IMR-90 (cell line): ENCODE measurements around the gene SLC18A2. TPM values are rescaled to one million over a fixed set of nuclear protein-coding genes. Genes with fewer than 3 reads are reported as not detected.

Experiments
- ATAC-seq: fragments of 200-7000 bp; cut with Tn5 transposase; 2 replicates; pipeline ENCODE4 v1.9.1; 2020; ENCODE audit warnings: low read depth, mild to moderate bottlenecking, moderate library complexity
- BruUV-seq: library from RNA; stranded (reverse); fragments of 400-500 nt; replicated peaks from 2 replicates; lab custom pipeline; 2021; lab: Mats Ljungman, UMichigan
- CTCF ChIA-PET: fragments of 300-600 bp; formaldehyde crosslinking; extraction: SDS; loops from one replicate; lab custom pipeline; 2021; ENCODE audit warnings: antibody characterized with exemption; lab: Yijun Ruan, JAX
- POLR2A ChIA-PET: fragments of 300-600 bp; sonication (Branson Sonifier 250); formaldehyde crosslinking; loops from one replicate; lab custom pipeline; 2022; ENCODE audit warnings: antibody characterized with exemption; ENCODE audit not compliant: unreplicated experiment; lab: Charles Lee
- DNase-seq: peaks from one replicate; pipeline ENCODE4 v3.0.0; 2013
- H2AFZ ChIP-seq: replicated peaks from 2 replicates; pipeline ENCODE3; 2013; ENCODE audit warnings: low read length, mild to moderate bottlenecking; ENCODE audit not compliant: poor library complexity
- H2AK5ac ChIP-seq: 2 replicates; pipeline ENCODE4 v1.6.1; 2013; ENCODE audit warnings: low read depth, low read length, inconsistent platforms
- H2AK9ac ChIP-seq: replicated peaks from 2 replicates; pipeline ENCODE3; 2013; ENCODE audit warnings: mild to moderate bottlenecking, low read depth, low read length, moderate library complexity; ENCODE audit not compliant: poor library complexity
- H2BK120ac ChIP-seq: 2 replicates; pipeline ENCODE4 v1.6.1; 2013; ENCODE audit warnings: low read depth, low read length, inconsistent platforms
- H2BK15ac ChIP-seq: 3 replicates; pipeline ENCODE4 v1.6.1; 2013; ENCODE audit warnings: low read depth, low read length, inconsistent platforms
- H2BK20ac ChIP-seq: 2 replicates; pipeline ENCODE4 v1.6.1; 2013; ENCODE audit warnings: low read depth, mild to moderate bottlenecking, inconsistent platforms, low read length, moderate library complexity
- H2BK5ac ChIP-seq: 2 replicates; pipeline ENCODE4 v1.6.1; 2013; ENCODE audit warnings: mild to moderate bottlenecking, low read depth, low read length, inconsistent platforms; ENCODE audit not compliant: poor library complexity, severe bottlenecking
- H3K14ac ChIP-seq: replicated peaks from 2 replicates; pipeline ENCODE4 v1.6.1; 2013; ENCODE audit warnings: low read depth, low read length, inconsistent platforms
- H3K18ac ChIP-seq: 2 replicates; pipeline ENCODE4 v1.6.1; 2013; ENCODE audit warnings: low read depth, low read length, control low read depth
- H3K23ac ChIP-seq: 2 replicates; pipeline ENCODE4 v1.6.1; 2013; ENCODE audit warnings: low read depth, low read length, inconsistent platforms
- H3K27ac ChIP-seq: 2 replicates; pipeline ENCODE4 v1.5.1; 2013; ENCODE audit warnings: mild to moderate bottlenecking, control low read depth, low read length; ENCODE audit not compliant: insufficient read depth
- H3K27me3 ChIP-seq: 2 replicates; pipeline ENCODE4 v1.6.1; 2013; ENCODE audit warnings: low read length; ENCODE audit not compliant: control insufficient read depth, insufficient read depth
- H3K36me3 ChIP-seq: 2 replicates; pipeline ENCODE4 v1.6.1; 2013; ENCODE audit warnings: low read length, mixed read lengths; ENCODE audit not compliant: control insufficient read depth, insufficient read depth
- H3K4ac ChIP-seq: 2 replicates; pipeline ENCODE4 v1.6.1; 2013; ENCODE audit warnings: low read depth, low read length, inconsistent platforms
- H3K4me1 ChIP-seq: 2 replicates; pipeline ENCODE4 v1.6.1; 2013; ENCODE audit warnings: low read length, mixed read lengths; ENCODE audit not compliant: control insufficient read depth, insufficient read depth
- H3K4me2 ChIP-seq: 2 replicates; pipeline ENCODE4 v1.6.1; 2013; ENCODE audit warnings: low read depth, mild to moderate bottlenecking, control low read depth, low read length, moderate library complexity
- H3K4me3 ChIP-seq: 2 replicates; pipeline ENCODE4 v1.5.1; 2013; ENCODE audit warnings: low read depth, mild to moderate bottlenecking, control low read depth, low read length, moderate library complexity; ENCODE audit not compliant: insufficient read depth
- H3K56ac ChIP-seq: 2 replicates; pipeline ENCODE4 v1.6.1; 2013; ENCODE audit warnings: low read length, inconsistent platforms; ENCODE audit not compliant: insufficient read depth; ENCODE audit errors: extremely low read depth
- H3K79me1 ChIP-seq, 2 experiments: 2 replicates each; pipeline ENCODE4 v1.6.1; 2013; ENCODE audit warnings: low read length in 2 of 2, inconsistent platforms in 1 of 2, low read depth in 1 of 2
- H3K9ac ChIP-seq: 2 replicates; pipeline ENCODE4 v1.6.1; 2013; ENCODE audit warnings: low read depth, low read length, control low read depth
- H3K9me1 ChIP-seq: 2 replicates; pipeline ENCODE4 v1.6.1; 2013; ENCODE audit warnings: low read length, inconsistent platforms; ENCODE audit not compliant: insufficient read depth
- H3K9me3 ChIP-seq: 2 replicates; pipeline ENCODE4 v1.6.1; 2013; ENCODE audit warnings: low read length; ENCODE audit not compliant: control insufficient read depth, insufficient read depth
- H4K20me1 ChIP-seq: 2 replicates; pipeline ENCODE4 v1.6.1; 2013; ENCODE audit warnings: low read length, inconsistent platforms; ENCODE audit not compliant: insufficient read depth
- H4K5ac ChIP-seq: 2 replicates; pipeline ENCODE4 v1.6.1; 2013; ENCODE audit warnings: mild to moderate bottlenecking, low read depth, low read length, control low read depth
- H4K8ac ChIP-seq, 2 experiments: 2 replicates each; pipeline ENCODE4 v1.6.1; 2013; ENCODE audit warnings: low read depth in 2 of 2, low read length in 2 of 2, control low read depth in 1 of 2, inconsistent platforms in 1 of 2
- H4K91ac ChIP-seq: 2 replicates; pipeline ENCODE4 v1.6.1; 2013; ENCODE audit warnings: low read depth, low read length, inconsistent platforms; ENCODE audit not compliant: insufficient read depth
- CHD1 ChIP-seq: IDR thresholded peaks from 2 replicates; pipeline ENCODE4 v1.6.1; 2012; ENCODE audit warnings: low read depth, low read length, improper control_type of control experiment
- MAFK ChIP-seq: IDR thresholded peaks from 2 replicates; pipeline ENCODE4 v1.6.1; 2012; ENCODE audit warnings: low read depth, low read length, improper control_type of control experiment
- WGBS, 2 experiments: methylation state at CpG; one replicate each; pipeline versions ENCODE4 v1.1.5 to v1.1.7; 2013; ENCODE audit warnings: missing lambda C conversion rate in 2 of 2; ENCODE audit not compliant: insufficient read length in 1 of 2; ENCODE audit errors: extremely low coverage in 2 of 2; 5-methylcytosine and 5-hydroxymethylcytosine counted together
- dilution Hi-C: fragments of 300-500 bp; cut with HindIII; formaldehyde crosslinking; loops from one replicate; pipeline ENCODE4 v1.14.3; 2018; ENCODE audit warnings: low sequenced_read_pairs; ENCODE audit not compliant: unreplicated experiment
- in situ Hi-C: fragments of 300-500 bp; cut with MboI; formaldehyde crosslinking; loops from 3 replicates; pipeline ENCODE4 v1.14.3; 2019; ENCODE audit warnings: low sequenced_read_pairs, inconsistent platforms, mixed read lengths
- intact Hi-C: fragments of 100-400 bp; cut with micrococcal nuclease; formaldehyde crosslinking; loops from 2 replicates; pipeline ENCODE4 v1.10.0; 2022
- polyA plus RNA-seq, 3 experiments: library from polyadenylated mRNA; depleted of rRNA; stranded (reverse); fragments of >200 nt; gene quantifications; 2 replicates each; pipeline ENCODE4 v1.2.3, GENCODE V29; 2012; ENCODE audit warnings: low replicate concordance in 1 of 3
- total RNA-seq: library from RNA; depleted of rRNA; stranded (reverse); fragments of >200 nt; gene quantifications from 2 replicates; pipeline ENCODE4 v1.2.3, GENCODE V29; 2012

Gene SLC18A2
- total and polyA plus RNA-seq, 2 of the 4 experiments (the other 2 are of a cell fraction) = not detected

GRCh38 chr10:117298219-117298618 lies 57.3 kb downstream of the SLC18A2 start:
- ChIA-PET POLR2A (no interaction called here), CTCF (interaction anchor here (1.1 kb wide), 1 partner anchor 21 kb away, joined by 4 read pairs; no protein-coding TSS in a partner anchor)
- H3K4me3 ChIP-seq = no peak overlapping the region
- intact Hi-C loops (no loop called here), in situ Hi-C loops (no loop called here), dilution Hi-C loops (no loop called here)
- H2AK9ac ChIP-seq = no peak overlapping the region
- no peak overlapping the region for H3K27ac ChIP-seq
- 0 out of 2 replicates have a peak, but pooled peaks cover 2% of the 10 kb centered on the region for H3K9me1 ChIP-seq
- H3K14ac ChIP-seq = no peak overlapping the region
- no peaks in the 10 kb centered on the region for H3K36me3 ChIP-seq
- no peak overlapping the region for H2BK120ac ChIP-seq
- TF ChIP-seq MAFK (peak; percentile 80), CHD1 (no peak)
- no peak overlapping the region for H2AK5ac ChIP-seq
- no peak for DNase-seq
- H2BK15ac ChIP-seq = no peak overlapping the region
- H2BK20ac ChIP-seq = no peak overlapping the region
- no TSS peak for BruUV-seq
- no peak overlapping the region for H4K8ac ChIP-seq
- no peaks in the 10 kb centered on the region for H3K27me3 ChIP-seq
- no peak overlapping the region for H3K4me2 ChIP-seq
- H3K56ac ChIP-seq = no peak overlapping the region
- ATAC-seq = no peak
- H2AFZ ChIP-seq = no peak overlapping the region
- H3K9ac ChIP-seq = no peak overlapping the region
- peaks cover 5 to 12% of the 10 kb centered on the region in 2 experiments; a peak in 2 of 4 replicates for H3K79me1 ChIP-seq
- H3K9me3 ChIP-seq = no peaks in the 10 kb centered on the region
- H3K23ac ChIP-seq = no peak overlapping the region
- H3K4ac ChIP-seq = no peak overlapping the region
- no peaks in the 10 kb centered on the region for H3K4me1 ChIP-seq
- H4K91ac ChIP-seq = no peak overlapping the region
- H4K5ac ChIP-seq = no peak overlapping the region
- H4K20me1 ChIP-seq = no peaks in the 10 kb centered on the region
- no CpG with 5 or more reads among the region's 1 CpG for WGBS, 2 experiments
- no peak overlapping the region for H3K18ac ChIP-seq
- no peak overlapping the region for H2BK5ac ChIP-seq
